Breast epithelium (tissue), 4 donors: Measurements from ENCODE around the gene FAM174C. TPM values are rescaled to one million over a fixed set of nuclear protein-coding genes. Genes with fewer than 3 reads are reported as not detected.

Experiments
- DNase-seq, 2 donors: peaks; one replicate each; pipeline ENCODE4 v3.0.0-alpha.2; 2019; ENCODE audit warnings: low spot score in 2 of 2
- H3K27ac ChIP-seq, 2 donors: fragments of 200-600 bp; sonication (generic) in 1 of 2; one replicate each; pipeline ENCODE4 v1.5.1; 2016 to 2019; ENCODE audit warnings: mild to moderate bottlenecking in 1 of 2
- H3K27me3 ChIP-seq, 2 donors: fragments of 200-600 bp; sonication (generic) in 1 of 2; one replicate each; pipeline versions ENCODE4 v1.5.1 to v1.6.0; 2017 to 2019; ENCODE audit warnings: control low read depth in 1 of 2, mild to moderate bottlenecking in 1 of 2
- H3K36me3 ChIP-seq: fragments of 200-600 bp; one replicate; pipeline ENCODE4 v1.5.1; 2019
- H3K4me1 ChIP-seq, 2 donors: fragments of 200-600 bp; sonication (generic); one replicate each; pipeline ENCODE4 v1.5.1; 2016 to 2019; ENCODE audit warnings: control low read depth in 1 of 2
- H3K4me3 ChIP-seq, 3 donors: fragments of 200-600 bp; sonication (generic); 1 replicate in 2 of 3; 2 replicates in 1 of 3; pipeline ENCODE4 v1.5.1; 2016 to 2019; ENCODE audit warnings: mild to moderate bottlenecking in 3 of 3, moderate library complexity in 2 of 3
- H3K9me3 ChIP-seq, 2 donors: fragments of 200-600 bp; sonication (generic) in 1 of 2; one replicate each; pipeline ENCODE4 v1.5.1; 2016 to 2019; ENCODE audit warnings: control low read depth in 1 of 2
- POLR2A ChIP-seq: fragments of 450-650 bp; IDR thresholded peaks from one replicate; pipeline ENCODE4 v1.6.1; 2016; ENCODE audit warnings: antibody characterized with exemption, mild to moderate bottlenecking, moderate library complexity
- POLR2AphosphoS5 ChIP-seq, 3 donors: sonication (generic); formaldehyde crosslinking; IDR thresholded peaks; one replicate each; pipeline ENCODE4 v1.6.1; 2017; ENCODE audit warnings: antibody characterized with exemption in 3 of 3
- intact Hi-C: fragments of 100-400 bp; cut with DNase I; formaldehyde crosslinking; loops from one replicate; pipeline ENCODE4 v1.15.1; 2023; ENCODE audit warnings: low total_unique reads
- total RNA-seq, 3 donors: library from RNA; depleted of rRNA; stranded (reverse); fragments of >200 nt; gene quantifications; one replicate each; pipeline ENCODE4 v1.1.0, GENCODE V29; 2016
- TF ChIP-seq, protein P1 (sequence below), 3 donors: fragments of 450-650 bp; IDR thresholded peaks; one replicate each; pipeline ENCODE4 v1.5.1; 2016 to 2017; ENCODE audit warnings: antibody characterized with exemption in 3 of 3, mild to moderate bottlenecking in 3 of 3, moderate library complexity in 3 of 3

Gene FAM174C
- total RNA-seq, 3 donors from 2014 or later, result 43.9 to 60.6 (median 53.1) TPM

DNA sequence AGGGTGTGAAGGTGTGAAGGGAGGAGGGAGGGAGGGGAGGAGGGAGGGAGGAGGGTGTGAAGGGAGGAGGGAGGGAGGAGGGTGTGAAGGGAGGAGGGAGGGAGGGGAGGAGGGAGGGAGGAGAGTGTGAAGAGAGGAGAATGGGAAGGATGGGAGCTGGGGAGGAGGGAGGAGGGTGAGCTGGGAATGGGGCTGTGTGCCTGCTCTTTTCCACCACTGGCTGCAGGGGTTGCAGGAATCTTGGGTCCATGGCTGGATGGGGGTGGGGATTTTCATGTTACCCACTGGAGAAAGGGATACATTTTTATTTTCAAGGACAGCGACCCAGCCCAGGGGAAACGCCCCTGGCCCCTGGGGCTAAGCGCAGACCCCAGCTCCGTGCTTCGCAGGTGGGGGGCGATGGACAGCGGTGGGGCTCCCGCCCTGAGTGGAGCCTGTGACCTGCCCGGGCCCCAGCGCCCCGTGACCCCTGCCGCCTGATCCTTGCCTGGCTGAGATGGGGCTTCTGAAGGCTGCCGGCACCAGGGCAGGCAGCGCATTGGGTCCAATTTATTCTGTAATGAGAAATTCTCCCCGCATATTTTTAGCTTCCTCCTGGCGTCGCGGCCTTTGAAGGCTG lies 7.4 kb downstream of the FAM174C start:
- H3K9me3 ChIP-seq, result no peaks in the 10 kb centered on the region
- H3K27ac ChIP-seq, result no peak overlapping the region
- DNase-seq, result no peak
- H3K4me3 ChIP-seq, result no peak overlapping the region
- no peaks in the 10 kb centered on the region for H3K36me3 ChIP-seq
- TF ChIP-seq POLR2AphosphoS5 (IDR thresholded peaks at IDR 0.05), result no peak
- TF ChIP-seq, protein P1, sequence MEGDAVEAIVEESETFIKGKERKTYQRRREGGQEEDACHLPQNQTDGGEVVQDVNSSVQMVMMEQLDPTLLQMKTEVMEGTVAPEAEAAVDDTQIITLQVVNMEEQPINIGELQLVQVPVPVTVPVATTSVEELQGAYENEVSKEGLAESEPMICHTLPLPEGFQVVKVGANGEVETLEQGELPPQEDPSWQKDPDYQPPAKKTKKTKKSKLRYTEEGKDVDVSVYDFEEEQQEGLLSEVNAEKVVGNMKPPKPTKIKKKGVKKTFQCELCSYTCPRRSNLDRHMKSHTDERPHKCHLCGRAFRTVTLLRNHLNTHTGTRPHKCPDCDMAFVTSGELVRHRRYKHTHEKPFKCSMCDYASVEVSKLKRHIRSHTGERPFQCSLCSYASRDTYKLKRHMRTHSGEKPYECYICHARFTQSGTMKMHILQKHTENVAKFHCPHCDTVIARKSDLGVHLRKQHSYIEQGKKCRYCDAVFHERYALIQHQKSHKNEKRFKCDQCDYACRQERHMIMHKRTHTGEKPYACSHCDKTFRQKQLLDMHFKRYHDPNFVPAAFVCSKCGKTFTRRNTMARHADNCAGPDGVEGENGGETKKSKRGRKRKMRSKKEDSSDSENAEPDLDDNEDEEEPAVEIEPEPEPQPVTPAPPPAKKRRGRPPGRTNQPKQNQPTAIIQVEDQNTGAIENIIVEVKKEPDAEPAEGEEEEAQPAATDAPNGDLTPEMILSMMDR (IDR thresholded peaks at IDR 0.05), result no peak
- TF ChIP-seq POLR2A, result no peak
- intact Hi-C loops, result no loop called here
- H3K4me1 ChIP-seq, result no peaks in the 10 kb centered on the region
- peaks cover 13 to 43% of the 10 kb centered on the region in 2 donors for H3K27me3 ChIP-seq

DNA sequence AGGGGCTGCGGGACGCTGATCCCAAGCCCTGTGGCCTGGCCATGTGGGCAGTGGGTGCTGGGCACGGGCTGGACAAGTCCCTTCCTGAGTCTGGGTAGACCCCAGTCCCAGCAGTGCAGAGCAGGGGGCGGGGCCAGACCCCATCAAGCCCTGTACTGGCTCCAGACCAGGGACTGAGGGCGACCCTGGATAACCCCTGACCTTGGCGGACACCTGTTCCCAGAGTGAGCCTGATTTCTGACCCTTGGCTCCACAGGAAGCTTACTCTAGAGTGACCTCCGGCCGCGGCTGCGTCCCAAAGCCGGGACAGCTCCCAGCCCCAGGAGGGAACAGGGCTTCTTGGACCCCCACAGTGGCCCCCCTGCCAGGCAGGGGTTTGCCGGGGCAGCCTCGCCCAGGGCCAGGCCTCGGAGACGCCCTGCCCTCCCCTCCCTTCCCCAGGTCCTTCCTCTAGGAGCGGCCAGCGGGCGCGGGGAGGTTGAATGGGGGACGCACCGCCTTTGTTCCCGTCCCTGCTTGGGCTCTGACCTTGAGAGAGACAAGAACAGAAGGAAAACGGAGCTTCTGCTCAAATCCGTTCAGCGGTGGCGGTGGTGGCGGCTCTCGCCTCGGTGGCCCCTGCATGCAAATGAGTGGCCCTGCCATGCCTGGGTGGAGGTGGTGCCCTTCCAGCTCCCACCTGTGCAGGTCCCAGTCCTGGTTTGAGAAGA lies 8.0 kb downstream of the FAM174C start:
- TF ChIP-seq, protein P1 (IDR thresholded peaks at IDR 0.05), result no peak
- no peak for TF ChIP-seq POLR2A
- no peak for TF ChIP-seq POLR2AphosphoS5 (IDR thresholded peaks at IDR 0.05)
- no peaks in the 10 kb centered on the region for H3K36me3 ChIP-seq
- H3K9me3 ChIP-seq, result no peaks in the 10 kb centered on the region
- no peaks in the 10 kb centered on the region for H3K4me1 ChIP-seq
- intact Hi-C loops, result no loop called here
- H3K27me3 ChIP-seq, result peaks cover 16 to 49% of the 10 kb centered on the region in 2 donors
- H3K4me3 ChIP-seq, result no peak overlapping the region
- no peak overlapping the region for H3K27ac ChIP-seq
- no peak for DNase-seq

DNA sequence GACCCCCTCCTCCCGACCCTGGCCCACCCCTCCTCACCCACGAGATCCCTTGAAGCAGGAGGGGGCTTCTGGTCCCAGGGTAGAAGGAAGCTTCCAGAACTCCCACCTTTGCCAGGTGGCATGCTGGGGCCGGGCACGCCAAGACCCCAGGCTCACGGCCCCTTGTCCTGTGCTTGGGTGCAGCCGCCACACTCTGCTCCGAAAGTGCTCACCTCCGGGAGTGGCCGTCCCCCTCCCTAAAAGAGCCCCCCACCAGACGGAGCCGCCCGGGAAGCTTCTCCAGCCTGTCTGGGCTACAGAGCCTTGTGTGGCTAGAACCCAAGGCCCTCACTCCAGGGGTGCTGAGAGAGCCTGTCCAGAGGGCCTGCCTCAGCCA lies 8.6 kb downstream of the FAM174C start:
- TF ChIP-seq POLR2AphosphoS5 (IDR thresholded peaks at IDR 0.05) (no peak), POLR2A (no peak)
- TF ChIP-seq, protein P1 (IDR thresholded peaks at IDR 0.05), result no peak
- H3K4me3 ChIP-seq, result no peak overlapping the region
- peaks cover 20 to 55% of the 10 kb centered on the region in 2 donors for H3K27me3 ChIP-seq
- no peaks in the 10 kb centered on the region for H3K4me1 ChIP-seq
- DNase-seq, result no peak
- H3K36me3 ChIP-seq, result no peaks in the 10 kb centered on the region
- no peak overlapping the region for H3K27ac ChIP-seq
- H3K9me3 ChIP-seq, result no peaks in the 10 kb centered on the region
- intact Hi-C loops, result no loop called here

DNA sequence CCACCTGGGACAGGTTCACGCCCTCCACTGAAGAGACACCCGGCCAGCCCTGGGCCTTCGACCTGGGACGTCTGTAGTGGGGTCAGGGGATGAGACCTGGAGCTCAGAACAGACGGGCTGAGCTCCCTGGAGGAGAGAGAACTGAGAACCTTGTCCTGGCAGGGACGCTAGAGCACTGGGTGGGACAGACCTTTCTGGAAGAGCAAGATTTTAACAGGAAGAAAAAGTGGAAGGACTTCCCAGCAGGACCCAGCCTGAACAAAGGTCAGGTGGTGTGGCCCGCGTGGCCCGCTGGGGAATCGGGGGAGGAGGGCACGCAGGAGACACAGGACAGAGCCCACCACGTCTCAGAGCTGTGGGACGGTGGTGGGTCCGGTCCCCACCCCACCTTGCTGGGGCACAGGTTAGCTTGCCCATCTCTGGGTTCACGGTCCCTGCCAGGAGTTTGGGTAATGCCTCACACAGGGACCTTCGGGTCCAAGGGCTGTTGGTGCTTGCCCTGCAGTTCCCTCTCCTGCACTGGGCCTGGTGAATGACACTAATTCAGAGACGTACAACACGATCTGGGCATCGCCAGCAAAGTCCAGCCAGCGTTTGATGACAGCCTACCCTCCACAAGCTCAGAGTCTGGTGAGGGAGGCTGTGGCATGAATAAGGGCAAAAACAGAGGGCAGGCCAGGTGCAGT lies 9.1 kb downstream of the FAM174C start:
- TF ChIP-seq POLR2A, result no peak
- TF ChIP-seq POLR2AphosphoS5 (IDR thresholded peaks at IDR 0.05), result no peak
- TF ChIP-seq, protein P1 (IDR thresholded peaks at IDR 0.05), result no peak
- intact Hi-C loops, result no loop called here
- no peaks in the 10 kb centered on the region for H3K36me3 ChIP-seq
- no peak overlapping the region for H3K4me3 ChIP-seq
- no peaks in the 10 kb centered on the region for H3K9me3 ChIP-seq
- H3K27me3 ChIP-seq, result peaks cover 20 to 60% of the 10 kb centered on the region in 2 donors
- H3K27ac ChIP-seq, result no peak overlapping the region
- no peak for DNase-seq
- H3K4me1 ChIP-seq, result no peaks in the 10 kb centered on the region
